CD4-positive, alpha-beta T cell treated with Interleukin-6 at 100 ng/mL for 8 hours (primary cell): ENCODE results near the gene OTULIN.

ENCODE experiments used
- DNase-seq: peaks from one replicate; pipeline ENCODE4 v3.0.0-alpha.2; 2020; ENCODE audit warnings: mixed read lengths, low spot score

OTULIN gene

DNA sequence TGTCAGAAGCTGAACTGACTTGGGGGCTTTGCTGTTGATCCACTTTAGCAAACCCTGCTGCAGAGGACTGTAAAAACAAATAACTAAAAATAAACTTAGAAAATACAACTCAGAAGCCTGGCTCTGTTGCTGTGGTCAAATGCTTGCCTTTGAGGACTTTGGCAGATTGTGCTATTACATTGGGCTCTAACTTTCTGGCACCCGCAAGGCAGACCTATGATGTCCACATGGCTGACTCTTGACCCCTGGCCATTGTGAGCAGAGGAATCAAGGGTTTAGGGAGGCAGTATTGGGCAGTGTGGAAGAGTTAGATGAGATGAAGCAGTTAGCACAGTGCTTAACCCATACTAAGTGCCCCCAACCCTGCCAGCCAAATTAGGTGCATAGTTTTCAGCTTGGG lies 34.0 kb downstream of the OTULIN start:
- no peak for DNase-seq

DNA sequence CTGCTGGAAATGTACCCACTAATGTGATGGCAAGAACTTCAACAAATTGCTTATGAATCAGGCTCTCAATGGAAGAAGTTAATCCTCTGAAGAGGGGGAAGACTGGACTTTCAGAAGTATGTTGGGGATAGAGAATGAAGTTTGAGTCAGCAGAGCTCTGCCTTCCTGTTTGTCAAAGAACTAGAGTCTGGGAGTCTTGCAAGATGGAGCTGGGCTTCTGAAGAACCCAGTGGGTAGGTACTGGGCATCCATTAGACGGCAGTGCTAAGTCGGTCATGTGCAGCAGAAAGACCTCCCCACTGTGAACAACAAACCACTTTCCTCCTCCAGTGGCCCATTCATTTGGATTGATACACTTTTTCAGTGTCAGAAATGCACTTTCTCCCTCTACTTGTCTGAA lies 34.6 kb downstream of the OTULIN start:
- DNase-seq, result no peak

DNA sequence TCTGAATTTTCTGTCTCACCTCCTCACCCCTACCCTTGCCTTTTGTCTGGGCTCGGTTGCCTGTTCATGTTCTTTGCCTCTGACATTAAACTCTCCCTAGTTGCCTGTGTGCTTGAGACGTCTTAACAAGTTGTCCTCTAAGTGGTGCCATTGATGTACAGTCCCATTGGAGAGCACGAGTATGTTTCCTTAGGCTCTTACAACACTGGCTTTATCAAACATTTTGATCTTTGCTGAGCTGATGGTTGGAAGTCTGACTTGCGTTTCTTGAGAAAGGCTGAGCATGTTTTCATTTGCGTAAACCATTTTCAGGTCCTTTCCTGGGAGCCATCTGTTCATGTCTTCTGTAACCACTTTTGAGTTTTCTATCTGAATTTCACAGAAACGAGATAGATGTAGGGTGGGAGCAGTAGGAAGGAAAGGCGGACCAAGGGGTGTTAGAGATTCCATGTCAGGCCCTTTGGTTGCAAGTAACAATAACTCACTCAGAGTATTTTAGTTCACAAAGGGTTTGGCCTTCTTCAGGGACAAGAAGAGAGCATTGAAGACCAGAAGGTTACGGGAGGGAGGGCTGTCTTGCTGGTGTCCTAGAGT lies 35.4 kb downstream of the OTULIN start:
- DNase-seq, result no peak

GRCh38 chr5:14700478-14701436 lies 36.2 kb downstream of the OTULIN start:
- DNase-seq, result no peak

DNA sequence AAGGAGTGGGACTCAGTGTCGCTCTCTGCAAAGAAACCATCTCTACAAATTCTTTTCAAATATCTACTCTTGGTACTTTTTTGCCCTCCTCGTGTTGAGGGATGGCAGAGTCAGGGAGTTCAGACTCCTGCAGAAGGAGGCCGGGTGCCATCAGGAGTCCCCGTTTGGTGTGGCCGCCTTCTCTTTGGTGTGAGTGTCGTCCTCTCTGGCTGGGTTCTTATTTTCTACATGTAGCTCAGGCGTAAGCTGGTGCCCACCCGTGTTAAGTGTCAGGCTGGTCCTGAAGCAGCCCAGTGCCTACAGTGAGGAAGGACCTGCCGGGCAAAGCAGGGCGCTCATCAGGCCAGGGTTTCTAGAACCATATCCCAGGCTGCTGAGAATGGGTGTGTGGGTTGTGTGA lies 37.0 kb downstream of the OTULIN start:
- no peak for DNase-seq

- no peak for DNase-seq
Observed at GRCh38 chr5:14702238-14702839, 37.8 kb downstream of the OTULIN start.

- no peak for DNase-seq
Observed at GRCh38 chr5:14705556-14705955, 41.0 kb downstream of the OTULIN start.

- peak; percentile 80 for DNase-seq
Observed at GRCh38 chr5:14706615-14707021, 42.1 kb downstream of the OTULIN start.

DNA sequence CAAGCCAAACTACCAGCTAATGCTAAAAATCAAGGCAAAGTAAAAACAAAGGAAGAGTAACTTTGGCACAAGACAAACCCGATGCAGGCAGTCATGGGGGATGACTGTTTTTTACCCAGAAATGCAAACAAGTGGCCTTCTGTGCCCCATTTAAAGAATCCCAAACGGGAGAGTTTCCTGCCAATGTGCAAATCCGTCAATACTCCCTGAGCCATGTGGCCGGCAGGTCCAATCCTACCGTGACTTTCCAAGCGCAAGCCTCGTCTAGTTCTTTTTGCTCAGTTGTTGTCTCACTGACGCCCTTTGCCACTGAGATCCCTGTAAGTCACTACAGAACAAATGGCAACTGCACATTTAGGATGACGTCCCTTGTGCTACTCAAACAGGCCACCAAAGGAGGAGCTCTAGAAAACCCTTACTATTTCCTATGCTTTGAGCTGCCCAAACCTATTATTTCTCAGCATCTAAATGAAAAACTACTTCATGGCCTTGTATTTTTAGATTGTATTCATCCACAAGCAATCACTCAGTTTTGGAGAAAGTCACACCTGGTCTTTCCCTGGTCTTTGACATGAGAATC lies 43.4 kb downstream of the OTULIN start:
- DNase-seq, result no peak

DNA sequence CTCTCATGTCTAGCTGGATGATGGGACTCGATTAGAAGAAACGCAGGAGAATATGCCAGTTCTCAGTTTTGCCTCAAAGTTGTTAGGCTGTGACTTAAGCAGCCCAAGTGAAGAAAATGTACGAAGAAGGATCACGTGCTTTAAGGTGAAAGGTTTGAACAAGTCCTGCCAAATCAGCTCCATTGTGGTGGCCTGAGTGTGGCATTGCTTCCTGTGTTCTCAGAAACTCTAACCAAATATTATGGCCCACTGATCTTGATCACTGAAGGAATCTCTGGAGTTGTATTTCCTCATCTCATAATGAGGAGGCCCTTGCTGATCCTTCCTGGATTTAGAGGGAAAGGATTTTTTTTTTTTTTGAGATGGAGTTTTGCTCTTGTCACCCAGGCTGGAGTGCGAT lies 44.0 kb downstream of the OTULIN start:
- no peak for DNase-seq

- DNase-seq, result no peak
Observed at GRCh38 chr5:14710313-14710994, 45.9 kb downstream of the OTULIN start.

- DNase-seq, result no peak
Observed at GRCh38 chr5:14712131-14712530, 47.6 kb downstream of the OTULIN start.

DNA sequence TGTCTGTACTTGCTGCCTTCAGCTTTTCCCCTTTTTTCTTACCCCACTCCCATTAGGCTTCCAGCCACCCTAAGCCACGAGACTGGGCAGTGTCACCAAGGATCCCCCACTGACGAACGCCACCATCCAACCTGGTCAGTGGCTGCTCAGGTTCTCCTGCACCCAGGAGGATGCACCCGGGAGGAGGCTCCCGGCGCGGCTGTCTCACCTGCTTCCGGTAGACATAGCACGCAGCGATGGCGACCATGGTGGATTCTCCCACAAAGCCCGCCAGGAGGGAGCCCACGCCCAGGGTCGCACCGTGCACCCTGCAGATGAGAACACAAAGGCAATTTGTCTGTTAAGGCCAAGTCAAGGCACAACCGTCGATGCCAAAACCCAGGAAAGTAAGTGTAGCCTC lies 48.1 kb downstream of the OTULIN start:
- DNase-seq, result no peak

- no peak for DNase-seq
Observed at GRCh38 chr5:14713476-14714390, 49.2 kb downstream of the OTULIN start.

GRCh38 chr5:14714706-14715105 lies 50.2 kb downstream of the OTULIN start:
- DNase-seq, result no peak

DNA sequence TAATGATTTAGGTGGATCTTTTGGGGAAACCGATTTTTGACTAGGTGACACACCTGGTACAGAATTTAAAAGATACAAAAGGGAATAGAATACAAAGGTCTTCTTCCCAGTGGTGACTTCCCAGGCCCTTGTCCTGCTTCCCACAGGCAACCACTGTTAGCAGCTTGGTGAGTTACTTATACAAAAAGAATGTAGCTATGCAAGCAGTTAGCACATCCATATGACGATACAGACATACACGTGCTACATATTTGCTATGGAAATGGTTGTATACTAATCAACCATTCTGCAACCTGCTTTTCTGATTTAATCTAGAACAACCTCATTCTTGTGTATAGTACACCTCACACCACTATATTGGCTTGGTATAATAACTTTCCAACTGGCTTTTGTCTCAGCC lies 51.0 kb downstream of the OTULIN start:
- no peak for DNase-seq

- no peak for DNase-seq
Observed at GRCh38 chr5:14716755-14717752, 52.5 kb downstream of the OTULIN start.

DNA sequence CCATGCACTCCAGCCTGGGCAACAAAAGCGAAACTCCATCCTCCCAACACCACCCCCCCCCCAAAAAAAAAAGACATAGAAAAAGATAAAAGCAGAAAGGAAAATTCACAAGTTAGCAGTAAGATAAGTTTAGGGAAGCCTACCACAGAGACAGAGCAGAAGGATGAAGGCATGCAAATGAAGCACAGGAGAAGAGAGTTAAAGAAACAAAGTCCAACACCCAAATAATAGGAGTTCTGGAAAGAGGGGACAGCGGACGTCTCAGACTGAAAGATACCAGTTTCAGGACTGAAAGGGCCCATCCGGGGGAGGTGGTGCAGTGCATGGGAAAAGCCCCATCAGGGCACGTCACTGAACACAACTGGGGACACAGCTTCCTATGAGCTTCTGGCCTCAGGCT lies 54.3 kb downstream of the OTULIN start:
- no peak for DNase-seq

GRCh38 chr5:14720236-14720923 lies 55.9 kb downstream of the OTULIN start:
- no peak for DNase-seq
